ENCODE measurements around the gene ASB1. TPM values are rescaled to one million over a fixed set of nuclear protein-coding genes. Genes with fewer than 3 reads are reported as not detected.

The ASB1 gene
- total RNA-seq, 1 donor: 27.9 TPM

DNA sequence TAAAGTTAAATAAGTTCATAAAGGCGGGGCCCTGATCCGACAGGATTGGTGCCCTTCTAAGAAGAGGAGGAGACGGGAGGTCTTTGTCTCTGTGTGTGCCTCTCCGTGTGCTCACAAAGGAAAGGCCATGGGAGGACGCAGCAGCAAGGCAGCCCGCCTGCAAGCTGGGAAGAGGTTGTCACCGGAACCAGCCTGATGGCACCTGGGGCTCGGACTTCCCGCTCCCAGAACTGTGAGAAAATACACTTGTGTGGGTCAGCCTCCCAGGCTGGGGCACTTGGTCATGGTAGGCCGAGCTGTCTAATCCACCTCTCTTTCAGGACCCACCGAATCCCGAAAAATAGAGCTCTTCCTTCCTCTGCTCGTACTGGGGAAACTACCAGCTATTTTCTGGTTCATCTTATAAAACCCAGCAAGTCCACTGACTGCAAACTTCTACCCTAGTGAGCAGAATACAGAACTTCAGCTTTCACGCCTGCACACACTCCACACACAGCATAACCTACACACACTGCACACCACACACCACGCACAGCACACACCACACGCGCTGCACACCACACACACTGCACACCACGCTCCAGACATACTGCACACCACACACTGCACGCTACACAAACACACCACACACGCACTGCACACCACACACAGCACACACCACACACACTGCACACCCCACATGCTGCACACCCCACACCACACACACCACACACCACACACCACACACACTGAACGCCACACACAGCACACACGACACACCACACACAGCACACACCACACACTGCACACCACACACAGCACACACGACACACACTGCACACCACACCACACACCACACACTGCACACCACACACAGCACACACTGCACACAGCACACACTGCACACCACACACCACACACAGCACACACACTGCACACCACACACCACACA lies 58.1 kb downstream of the ASB1 start:
- H3K27ac ChIP-seq (ENCODE audit: low read depth, low read length): no peak overlapping the region
- H3K27me3 ChIP-seq (ENCODE audit: insufficient read depth, low read length): no peaks in the 10 kb centered on the region
- no peak overlapping the region for H2AFZ ChIP-seq (ENCODE audit: low read length)
- H3K4me2 ChIP-seq (ENCODE audit: insufficient read depth, low read length): no peak overlapping the region
- H3K4me3 ChIP-seq (ENCODE audit: insufficient read depth, low read length): no peak overlapping the region
- no peaks in the 10 kb centered on the region for H3K79me2 ChIP-seq (ENCODE audit: insufficient read depth, low read length)
- DNase-seq (ENCODE audit: insufficient read length, low spot score, missing footprints): no peak
- H3K9me3 ChIP-seq (ENCODE audit: low read depth, low read length): no peaks in the 10 kb centered on the region
- TF ChIP-seq, protein P1, sequence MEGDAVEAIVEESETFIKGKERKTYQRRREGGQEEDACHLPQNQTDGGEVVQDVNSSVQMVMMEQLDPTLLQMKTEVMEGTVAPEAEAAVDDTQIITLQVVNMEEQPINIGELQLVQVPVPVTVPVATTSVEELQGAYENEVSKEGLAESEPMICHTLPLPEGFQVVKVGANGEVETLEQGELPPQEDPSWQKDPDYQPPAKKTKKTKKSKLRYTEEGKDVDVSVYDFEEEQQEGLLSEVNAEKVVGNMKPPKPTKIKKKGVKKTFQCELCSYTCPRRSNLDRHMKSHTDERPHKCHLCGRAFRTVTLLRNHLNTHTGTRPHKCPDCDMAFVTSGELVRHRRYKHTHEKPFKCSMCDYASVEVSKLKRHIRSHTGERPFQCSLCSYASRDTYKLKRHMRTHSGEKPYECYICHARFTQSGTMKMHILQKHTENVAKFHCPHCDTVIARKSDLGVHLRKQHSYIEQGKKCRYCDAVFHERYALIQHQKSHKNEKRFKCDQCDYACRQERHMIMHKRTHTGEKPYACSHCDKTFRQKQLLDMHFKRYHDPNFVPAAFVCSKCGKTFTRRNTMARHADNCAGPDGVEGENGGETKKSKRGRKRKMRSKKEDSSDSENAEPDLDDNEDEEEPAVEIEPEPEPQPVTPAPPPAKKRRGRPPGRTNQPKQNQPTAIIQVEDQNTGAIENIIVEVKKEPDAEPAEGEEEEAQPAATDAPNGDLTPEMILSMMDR (IDR thresholded peaks at IDR 0.05; ENCODE audit: extremely low read depth, low read depth, low read length): no peak
- H3K4me1 ChIP-seq (ENCODE audit: insufficient read depth, low read length): no peaks in the 10 kb centered on the region
- no peaks in the 10 kb centered on the region for H4K20me1 ChIP-seq (ENCODE audit: insufficient read depth, low read length)
- H3K36me3 ChIP-seq (ENCODE audit: insufficient read depth, low read length): peaks cover 18% of the 10 kb centered on the region

DNA sequence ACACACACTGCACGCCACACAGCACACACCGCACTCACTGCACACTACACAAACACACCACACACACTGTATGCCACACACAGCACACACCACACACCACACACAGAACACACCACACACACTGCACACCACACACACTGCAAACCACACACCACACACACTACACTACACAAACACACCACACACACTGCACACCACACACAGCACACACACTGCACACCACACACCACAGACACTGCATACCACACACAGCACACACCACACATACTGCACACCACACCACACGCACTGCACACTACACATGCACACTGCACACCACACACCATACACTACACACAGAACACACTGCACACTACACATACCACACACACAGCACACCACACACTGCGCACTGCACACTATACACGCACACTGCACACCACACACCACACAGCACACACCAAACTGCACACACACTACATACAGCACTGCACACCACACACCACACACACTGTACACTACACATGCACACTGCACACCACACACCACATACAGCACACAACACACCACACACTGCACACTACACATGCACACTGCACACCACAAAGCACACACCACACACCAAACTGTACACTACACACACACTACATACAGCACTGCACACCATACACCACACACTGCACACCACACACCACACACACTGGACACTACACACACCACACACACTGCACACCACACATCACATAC lies 59.6 kb downstream of the ASB1 start:
- H4K20me1 ChIP-seq (ENCODE audit: insufficient read depth, low read length): no peaks in the 10 kb centered on the region
- TF ChIP-seq, protein P1 (IDR thresholded peaks at IDR 0.05; ENCODE audit: extremely low read depth, low read depth, low read length): no peak
- H3K4me1 ChIP-seq (ENCODE audit: insufficient read depth, low read length): no peaks in the 10 kb centered on the region
- no peaks in the 10 kb centered on the region for H3K27me3 ChIP-seq (ENCODE audit: insufficient read depth, low read length)
- H3K4me2 ChIP-seq (ENCODE audit: insufficient read depth, low read length): no peak overlapping the region
- DNase-seq (ENCODE audit: insufficient read length, low spot score, missing footprints): peak; percentile 17
- no peak overlapping the region for H3K27ac ChIP-seq (ENCODE audit: low read depth, low read length)
- no peak overlapping the region for H2AFZ ChIP-seq (ENCODE audit: low read length)
- no peaks in the 10 kb centered on the region for H3K79me2 ChIP-seq (ENCODE audit: insufficient read depth, low read length)
- no peaks in the 10 kb centered on the region for H3K9me3 ChIP-seq (ENCODE audit: low read depth, low read length)
- no peak overlapping the region for H3K4me3 ChIP-seq (ENCODE audit: insufficient read depth, low read length)
- H3K36me3 ChIP-seq (ENCODE audit: insufficient read depth, low read length): peaks cover 18% of the 10 kb centered on the region

DNA sequence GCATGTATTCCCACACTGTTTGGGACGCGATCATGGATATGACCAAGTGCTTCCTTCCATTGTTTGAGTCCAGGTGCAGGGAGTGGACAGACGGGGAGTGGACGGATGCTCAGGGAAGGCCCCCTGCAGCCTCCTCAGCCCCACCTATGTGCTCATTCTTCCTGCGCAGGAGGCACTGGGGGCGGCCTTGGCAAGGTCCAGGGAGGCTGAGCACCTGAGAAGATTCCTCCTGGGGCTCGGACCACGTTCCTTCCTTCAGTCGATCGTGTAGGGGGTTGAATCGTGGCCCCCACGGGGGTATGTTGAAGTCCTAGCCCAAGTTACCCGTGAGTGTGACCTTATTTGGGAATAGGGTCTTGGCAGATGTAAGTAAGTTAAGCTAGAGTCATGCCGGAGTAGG lies 60.4 kb downstream of the ASB1 start:
- no peak overlapping the region for H2AFZ ChIP-seq (ENCODE audit: low read length)

More for the DNA sequence above, 60.4 kb downstream of the ASB1 start:
- Histone ChIP-seq H3K27ac (ENCODE audit: low read depth, low read length) (no peak overlapping the region), H4K20me1 (ENCODE audit: insufficient read depth, low read length) (no peaks in the 10 kb centered on the region), H3K27me3 (ENCODE audit: insufficient read depth, low read length) (no peaks in the 10 kb centered on the region), H3K79me2 (ENCODE audit: insufficient read depth, low read length) (no peaks in the 10 kb centered on the region), H3K9me3 (ENCODE audit: low read depth, low read length) (no peaks in the 10 kb centered on the region), H3K36me3 (ENCODE audit: insufficient read depth, low read length) (peaks cover 18% of the 10 kb centered on the region), H3K4me3 (ENCODE audit: insufficient read depth, low read length) (no peak overlapping the region), H3K4me2 (ENCODE audit: insufficient read depth, low read length) (no peak overlapping the region), H3K4me1 (ENCODE audit: insufficient read depth, low read length) (no peaks in the 10 kb centered on the region)
- DNase-seq (ENCODE audit: insufficient read length, low spot score, missing footprints): peak; percentile 23
- TF ChIP-seq, protein P1 (IDR thresholded peaks at IDR 0.05; ENCODE audit: extremely low read depth, low read depth, low read length): no peak
